ENCODE measurements around the gene SLIT1. TPM values are rescaled to one million over a fixed set of nuclear protein-coding genes. Genes with fewer than 3 reads are reported as not detected.

SLIT1 gene
- total and polyA plus RNA-seq, 2 donors (not counting 1 experiment from before 2014, with no cell fraction given) = 0.15 to 0.49 TPM

DNA sequence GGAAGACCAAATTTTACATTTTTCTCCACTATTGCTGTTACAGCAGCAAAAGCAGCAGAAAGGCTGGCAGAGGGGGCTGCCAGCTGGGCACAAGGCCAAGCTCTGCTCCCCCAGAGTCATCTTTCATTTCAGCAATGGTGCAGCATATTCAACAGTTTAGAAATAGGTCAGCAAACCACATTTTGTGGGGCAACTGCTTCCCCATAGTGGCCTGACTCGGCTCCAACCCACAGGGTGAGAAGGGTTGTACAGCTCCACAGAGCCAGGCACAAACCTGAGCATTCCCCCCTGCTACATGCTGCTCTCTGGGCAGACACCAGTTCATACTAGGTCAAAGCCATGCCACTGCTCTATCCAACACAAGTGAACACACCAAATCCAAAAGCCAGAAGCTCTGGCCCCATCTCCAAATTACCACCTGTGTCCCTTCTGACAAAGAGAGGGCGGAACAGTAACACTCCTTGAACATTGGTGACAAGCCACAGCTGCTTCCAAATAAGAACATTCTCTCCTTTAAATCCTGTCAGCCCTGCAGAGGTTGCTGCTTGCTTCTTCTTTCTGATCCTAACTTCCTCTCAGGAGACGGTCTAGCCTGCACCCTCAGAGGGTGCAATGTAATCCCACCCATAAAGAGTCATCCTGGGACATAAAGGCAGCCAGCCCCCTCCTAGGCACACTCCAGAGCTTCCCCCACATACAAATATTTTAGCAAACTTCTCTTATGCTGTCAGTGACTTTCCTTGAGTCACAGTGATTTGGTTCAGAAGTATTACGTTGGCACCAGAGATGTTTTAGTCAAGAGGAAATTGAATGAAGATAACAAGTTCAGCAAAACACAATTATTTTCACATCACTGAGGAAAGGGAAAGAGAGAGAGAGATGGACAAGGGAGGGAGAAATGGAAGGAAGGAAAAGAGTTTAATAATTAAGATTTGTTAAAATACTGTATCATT lies 39.0 kb upstream of the SLIT1 start:
- POLR2A ChIA-PET = no interaction called here
- no peak for ATAC-seq (ENCODE audit: low read depth)
- intact Hi-C loops (cut with micrococcal nuclease) = no loop called here

More for the DNA sequence above, 39.0 kb upstream of the SLIT1 start:
- no peak overlapping the region for H3K9ac ChIP-seq (ENCODE audit: low read length)
- Mint-ChIP-seq H3K27me3 (no peaks in the 10 kb centered on the region), H3K4me1 (no peaks in the 10 kb centered on the region), H3K9me3 (ENCODE audit: insufficient read depth) (no peaks in the 10 kb centered on the region), H3K4me3 (no peak overlapping the region), H3K27ac (no peak overlapping the region)
- H3K27ac ChIP-seq (ENCODE audit: low read length in 2 of 2) = no peak overlapping the region
- no peak overlapping the region for H2AFZ ChIP-seq (ENCODE audit: insufficient read depth, low read depth, low read length, poor library complexity, severe bottlenecking)
- peaks cover 2 to 55% of the 10 kb centered on the region in 2 experiments for H3K36me3 ChIP-seq (replicated peaks in 1 of 2; ENCODE audit: control extremely low read depth in 1 of 2, control insufficient read depth in 1 of 2, extremely low read depth in 1 of 2, insufficient read depth in 2 of 2, low read length in 1 of 2)
- no peaks in the 10 kb centered on the region for H3K27me3 ChIP-seq (replicated peaks in 1 of 4; ENCODE audit: control extremely low read depth in 1 of 4, control insufficient read depth in 3 of 4, insufficient read depth in 4 of 4, low read length in 3 of 4)
- no peaks in the 10 kb centered on the region for H3K9me3 ChIP-seq (ENCODE audit: control extremely low read depth in 1 of 3, control insufficient read depth in 2 of 3, insufficient read depth in 1 of 3, low read length in 2 of 3)
- CTCF ChIA-PET = interaction anchor here (1.2 to 1.7 kb wide), 4 partner anchors 10 to 152 kb away, joined by 3 to 13 read pairs (median 5); no protein-coding TSS in a partner anchor
- H3K4me2 ChIP-seq (replicated peaks; ENCODE audit: low read depth, low read length, poor library complexity, severe bottlenecking) = no peak overlapping the region
- no peaks in the 10 kb centered on the region for H3K4me1 ChIP-seq (ENCODE audit: control insufficient read depth in 2 of 2, insufficient read depth in 2 of 2, low read length in 2 of 2)
- 80% methylated on average over 3 of the region's 4 CpGs for WGBS (ENCODE audit: insufficient coverage)
- DNase-seq = no peak
- TF ChIP-seq EZH2 (IDR thresholded peaks at IDR 0.05; ENCODE audit: borderline replicate concordance, insufficient read depth, low read depth, low read length, poor library complexity, severe bottlenecking) = no peak
- TF ChIP-seq, protein P1, sequence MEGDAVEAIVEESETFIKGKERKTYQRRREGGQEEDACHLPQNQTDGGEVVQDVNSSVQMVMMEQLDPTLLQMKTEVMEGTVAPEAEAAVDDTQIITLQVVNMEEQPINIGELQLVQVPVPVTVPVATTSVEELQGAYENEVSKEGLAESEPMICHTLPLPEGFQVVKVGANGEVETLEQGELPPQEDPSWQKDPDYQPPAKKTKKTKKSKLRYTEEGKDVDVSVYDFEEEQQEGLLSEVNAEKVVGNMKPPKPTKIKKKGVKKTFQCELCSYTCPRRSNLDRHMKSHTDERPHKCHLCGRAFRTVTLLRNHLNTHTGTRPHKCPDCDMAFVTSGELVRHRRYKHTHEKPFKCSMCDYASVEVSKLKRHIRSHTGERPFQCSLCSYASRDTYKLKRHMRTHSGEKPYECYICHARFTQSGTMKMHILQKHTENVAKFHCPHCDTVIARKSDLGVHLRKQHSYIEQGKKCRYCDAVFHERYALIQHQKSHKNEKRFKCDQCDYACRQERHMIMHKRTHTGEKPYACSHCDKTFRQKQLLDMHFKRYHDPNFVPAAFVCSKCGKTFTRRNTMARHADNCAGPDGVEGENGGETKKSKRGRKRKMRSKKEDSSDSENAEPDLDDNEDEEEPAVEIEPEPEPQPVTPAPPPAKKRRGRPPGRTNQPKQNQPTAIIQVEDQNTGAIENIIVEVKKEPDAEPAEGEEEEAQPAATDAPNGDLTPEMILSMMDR (IDR thresholded peaks at IDR 0.05) = no peak
- no peaks in the 10 kb centered on the region for H4K20me1 ChIP-seq (ENCODE audit: control insufficient read depth, insufficient read depth, low read length, poor library complexity, severe bottlenecking)
- H3K79me2 ChIP-seq (ENCODE audit: control insufficient read depth, insufficient read depth, low read length) = no peaks in the 10 kb centered on the region
- no peak overlapping the region for H3K4me3 ChIP-seq (ENCODE audit: control extremely low read depth in 1 of 5, extremely low read depth in 1 of 5, insufficient read depth in 1 of 5, low read depth in 2 of 5, low read length in 4 of 5)
